HG03469 (cell line): Measurements from ENCODE around the gene BAIAP2L1.
"Not testable (repeated sequence)": the region's sequence is repeated elsewhere in the genome, so short reads cannot be mapped to it uniquely, and the experiment has no call there.

Experiments
- ATAC-seq: cut with Tn5 transposase; IDR thresholded peaks from one replicate; pipeline ENCODE4 v1.9.1; 2021; ENCODE audit warnings: mild to moderate bottlenecking, moderate library complexity, moderate number of reproducible peaks; ENCODE audit not compliant: unreplicated experiment

BAIAP2L1 gene

GRCh38 chr7:98399462-98399861, 1.4 kb downstream of the BAIAP2L1 start:
- ATAC-seq: no peak

- no peak for ATAC-seq
Observed at GRCh38 chr7:98398567-98399372, 2.1 kb downstream of the BAIAP2L1 start.

- no peak for ATAC-seq
Observed at GRCh38 chr7:98396768-98397167, 4.1 kb downstream of the BAIAP2L1 start.

GRCh38 chr7:98395951-98396350, 4.9 kb downstream of the BAIAP2L1 start:
- no peak for ATAC-seq

GRCh38 chr7:98395481-98395880, 5.4 kb downstream of the BAIAP2L1 start:
- no peak for ATAC-seq

- ATAC-seq: no peak
Observed at GRCh38 chr7:98394377-98394836, 6.5 kb downstream of the BAIAP2L1 start.

GRCh38 chr7:98387544-98388226, 13.2 kb downstream of the BAIAP2L1 start:
- ATAC-seq: no peak

- no peak for ATAC-seq
Observed at GRCh38 chr7:98387131-98387530, 13.8 kb downstream of the BAIAP2L1 start.

- ATAC-seq: not testable (repeated sequence)
Observed at GRCh38 chr7:98385532-98385931, 15.4 kb downstream of the BAIAP2L1 start.

GRCh38 chr7:98378210-98378819, 22.6 kb downstream of the BAIAP2L1 start:
- ATAC-seq: no peak

GRCh38 chr7:98376711-98377110, 24.2 kb downstream of the BAIAP2L1 start:
- no peak for ATAC-seq

- ATAC-seq: no peak
Observed at GRCh38 chr7:98375664-98376063, 25.2 kb downstream of the BAIAP2L1 start.

GRCh38 chr7:98374285-98374680, 26.6 kb downstream of the BAIAP2L1 start:
- ATAC-seq: no peak

- no peak for ATAC-seq
Observed at GRCh38 chr7:98372993-98373392, 27.9 kb downstream of the BAIAP2L1 start.

GRCh38 chr7:98369726-98370125, 31.2 kb downstream of the BAIAP2L1 start:
- no peak for ATAC-seq

GRCh38 chr7:98368716-98369115, 32.2 kb downstream of the BAIAP2L1 start:
- ATAC-seq: no peak

- no peak for ATAC-seq
Observed at GRCh38 chr7:98366562-98366938, 34.3 kb downstream of the BAIAP2L1 start.

- no peak for ATAC-seq
Observed at GRCh38 chr7:98365863-98366561, 34.9 kb downstream of the BAIAP2L1 start.

GRCh38 chr7:98364220-98364619, 36.7 kb downstream of the BAIAP2L1 start:
- ATAC-seq: no peak

- no peak for ATAC-seq
Observed at GRCh38 chr7:98362517-98362916, 38.4 kb downstream of the BAIAP2L1 start.
